Colonic mucosa (tissue), 4 donors: ENCODE results near the gene APRT. TPM values are rescaled to one million over a fixed set of nuclear protein-coding genes. Genes with fewer than 3 reads are reported as not detected.

Experiments used
- DNase-seq: peaks from one replicate; pipeline ENCODE4 v3.0.0-alpha.2; 2020
- H3K27ac ChIP-seq: fragments of 200-600 bp; one replicate; pipeline ENCODE4 v1.8.0; 2021
- H3K27me3 ChIP-seq: fragments of 200-600 bp; one replicate; pipeline ENCODE4 v1.8.0; 2021
- H3K36me3 ChIP-seq: fragments of 200-600 bp; one replicate; pipeline ENCODE4 v1.8.0; 2021
- H3K4me1 ChIP-seq: fragments of 200-600 bp; one replicate; pipeline ENCODE4 v1.8.0; 2021; ENCODE audit warnings: mild to moderate bottlenecking
- H3K4me3 ChIP-seq: fragments of 200-600 bp; one replicate; pipeline ENCODE4 v1.8.0; 2021
- H3K9ac ChIP-seq, 2 donors: one replicate each; pipeline ENCODE4 v1.7.0; 2013; ENCODE audit warnings: control low read depth in 2 of 2, low read depth in 2 of 2, low read length in 2 of 2
- H3K9me3 ChIP-seq: fragments of 200-600 bp; one replicate; pipeline ENCODE4 v1.8.0; 2021
- CTCF ChIP-seq: fragments of 200-600 bp; IDR thresholded peaks from one replicate; pipeline ENCODE4 v1.8.0; 2022; ENCODE audit warnings: antibody characterized with exemption, mild to moderate bottlenecking
- intact Hi-C: fragments of 100-400 bp; cut with DNase I; formaldehyde crosslinking; loops from one replicate; pipeline ENCODE4 v1.14.1; 2022
- total RNA-seq, 2 donors: library from RNA; stranded (reverse); fragmentation: NEBNext Ultra II Directional in 1 of 2; extraction: Animal tissue kit (Norgen Biotek cat#: 25700) in 1 of 2; gene quantifications; one replicate each; pipeline ENCODE4 v1.2.1, GENCODE V29; 2021
- donor health status: healthy.
- donor health status: DM: no; HTN: no; CAD: no.
- donor health status: DM: no; HTN: no; CAD: no.

Gene APRT
- total RNA-seq, 2 donors from 2014 or later, result 103 to 273 TPM

GRCh38 chr16:88838566-88838965 lies 26.8 kb upstream of the APRT start:
- H3K27me3 ChIP-seq, result no peaks in the 10 kb centered on the region
- H3K4me3 ChIP-seq, result no peak overlapping the region
- DNase-seq, result no peak
- no peaks in the 10 kb centered on the region for H3K36me3 ChIP-seq
- no peak overlapping the region for H3K9ac ChIP-seq
- H3K4me1 ChIP-seq, result no peaks in the 10 kb centered on the region
- no peak overlapping the region for H3K27ac ChIP-seq
- no peaks in the 10 kb centered on the region for H3K9me3 ChIP-seq
- intact Hi-C loops, result no loop called here
- no peak for TF ChIP-seq CTCF

GRCh38 chr16:88837806-88838205 lies 26.1 kb upstream of the APRT start:
- no peak for TF ChIP-seq CTCF
- no peak overlapping the region for H3K9ac ChIP-seq
- intact Hi-C loops, result no loop called here
- no peaks in the 10 kb centered on the region for H3K36me3 ChIP-seq
- no peak for DNase-seq
- no peak overlapping the region for H3K4me3 ChIP-seq
- no peaks in the 10 kb centered on the region for H3K9me3 ChIP-seq
- H3K27me3 ChIP-seq, result no peaks in the 10 kb centered on the region
- H3K27ac ChIP-seq, result no peak overlapping the region
- H3K4me1 ChIP-seq, result no peaks in the 10 kb centered on the region

- intact Hi-C loops, result no loop called here
- H3K4me3 ChIP-seq, result no peak overlapping the region
- H3K4me1 ChIP-seq, result no peaks in the 10 kb centered on the region
- TF ChIP-seq CTCF, result no peak
- DNase-seq, result no peak
- H3K27ac ChIP-seq, result no peak overlapping the region
- H3K9ac ChIP-seq, result no peak overlapping the region
- no peaks in the 10 kb centered on the region for H3K9me3 ChIP-seq
- no peaks in the 10 kb centered on the region for H3K36me3 ChIP-seq
- no peaks in the 10 kb centered on the region for H3K27me3 ChIP-seq
Measured at GRCh38 chr16:88836791-88837190, 25.1 kb upstream of the APRT start.

GRCh38 chr16:88835818-88836217 lies 24.1 kb upstream of the APRT start:
- H3K36me3 ChIP-seq, result no peaks in the 10 kb centered on the region
- TF ChIP-seq CTCF, result no peak
- no peaks in the 10 kb centered on the region for H3K9me3 ChIP-seq
- no peaks in the 10 kb centered on the region for H3K4me1 ChIP-seq
- H3K27me3 ChIP-seq, result no peaks in the 10 kb centered on the region
- no peak for DNase-seq
- H3K9ac ChIP-seq, result no peak overlapping the region
- H3K27ac ChIP-seq, result no peak overlapping the region
- H3K4me3 ChIP-seq, result no peak overlapping the region
- intact Hi-C loops, result no loop called here

GRCh38 chr16:88835383-88835782 lies 23.7 kb upstream of the APRT start:
- Histone ChIP-seq H3K4me1 (no peaks in the 10 kb centered on the region), H3K27me3 (no peaks in the 10 kb centered on the region), H3K27ac (no peak overlapping the region), H3K9me3 (no peaks in the 10 kb centered on the region), H3K9ac (no peak overlapping the region), H3K4me3 (no peak overlapping the region), H3K36me3 (no peaks in the 10 kb centered on the region)
- no peak for DNase-seq
- no peak for TF ChIP-seq CTCF
- intact Hi-C loops, result no loop called here

GRCh38 chr16:88834670-88835069 lies 22.9 kb upstream of the APRT start:
- H3K27ac ChIP-seq, result no peak overlapping the region
- no peak for DNase-seq
- no peaks in the 10 kb centered on the region for H3K36me3 ChIP-seq
- H3K4me1 ChIP-seq, result no peaks in the 10 kb centered on the region
- TF ChIP-seq CTCF, result no peak
- intact Hi-C loops, result no loop called here
- H3K4me3 ChIP-seq, result no peak overlapping the region
- H3K9me3 ChIP-seq, result no peaks in the 10 kb centered on the region
- H3K27me3 ChIP-seq, result no peaks in the 10 kb centered on the region
- no peak overlapping the region for H3K9ac ChIP-seq
